NCI-H526 (cell line): ENCODE results near the gene GALNT17.
"Not testable (repeated sequence)": the region's sequence is repeated elsewhere in the genome, so short reads cannot be mapped to it uniquely, and the experiment has no call there.

Experiments
- DNase-seq, 2 experiments: peaks; one replicate each; lab custom pipeline; 2025; lab: John Stamatoyannopoulos, UW

GALNT17 gene

DNA sequence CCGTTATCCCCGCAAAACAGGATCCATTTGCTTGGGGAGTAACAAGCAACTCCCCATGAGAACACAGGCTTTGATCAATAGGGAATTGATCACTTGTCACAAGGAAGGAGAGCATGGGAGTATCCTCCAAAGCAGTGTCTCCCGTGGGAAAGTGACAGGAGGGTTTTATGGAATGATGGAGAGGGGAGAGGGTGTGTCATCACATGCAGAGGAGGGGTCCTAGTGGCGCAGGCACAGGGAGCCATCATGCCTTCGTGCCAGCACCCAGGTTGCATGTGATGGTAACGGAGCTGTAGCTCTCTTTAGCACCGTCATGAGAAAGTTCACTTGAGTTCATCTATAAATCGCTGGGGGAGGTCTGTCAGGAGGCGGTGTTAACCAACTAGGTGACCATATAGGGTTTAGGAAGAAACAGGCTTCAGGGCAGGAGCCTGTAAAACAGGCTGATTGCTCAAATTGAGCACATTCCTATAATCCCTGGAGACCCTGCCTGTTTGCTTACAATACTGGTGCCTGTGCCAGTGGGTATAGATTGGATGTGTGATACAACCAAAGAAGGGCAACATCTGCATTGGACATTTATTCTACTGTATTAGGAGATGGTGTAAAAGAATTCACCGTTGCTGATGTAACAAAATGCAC, 428.5 kb downstream of the GALNT17 start:
- no peak for DNase-seq

DNA sequence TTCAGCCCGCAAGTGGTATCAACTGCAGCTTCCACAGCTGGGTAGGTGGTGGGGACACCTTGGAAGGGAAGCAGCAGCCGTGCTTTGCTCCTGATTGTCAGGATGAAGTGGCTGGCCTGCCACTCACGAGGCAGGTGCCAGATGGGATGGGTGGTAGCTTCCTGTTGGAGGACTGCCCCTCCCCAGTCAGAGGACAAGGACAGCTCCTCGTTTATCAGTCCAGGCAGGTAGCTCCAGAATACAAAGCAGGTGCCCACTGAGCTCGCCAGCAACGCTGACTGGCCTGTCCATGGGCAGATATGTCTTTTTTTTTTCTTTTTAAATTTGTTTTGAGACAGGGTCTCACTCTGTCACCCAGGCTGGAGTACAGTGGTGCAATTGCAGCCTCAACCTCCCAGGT, 431.3 kb downstream of the GALNT17 start:
- no peak for DNase-seq

DNA sequence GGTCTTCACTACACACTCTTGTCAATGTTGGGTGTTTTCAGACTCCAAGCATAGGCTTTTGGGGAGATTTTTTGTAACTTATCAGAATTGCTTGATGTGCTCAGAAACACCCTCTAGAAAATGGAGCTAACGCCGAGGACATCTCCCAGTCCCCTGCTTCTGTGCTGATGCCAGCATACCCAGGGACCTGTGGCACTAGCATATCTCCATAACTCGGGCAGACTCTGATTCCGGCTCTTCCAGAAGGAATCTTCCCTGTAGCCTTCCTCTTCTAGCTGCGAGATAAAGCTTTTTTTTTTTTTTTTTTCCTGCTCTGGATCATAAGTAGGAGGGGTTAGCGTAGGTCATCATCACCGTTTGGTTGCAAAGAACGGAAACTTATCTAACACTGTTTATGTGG, 434.4 kb downstream of the GALNT17 start:
- DNase-seq = no peak

DNA sequence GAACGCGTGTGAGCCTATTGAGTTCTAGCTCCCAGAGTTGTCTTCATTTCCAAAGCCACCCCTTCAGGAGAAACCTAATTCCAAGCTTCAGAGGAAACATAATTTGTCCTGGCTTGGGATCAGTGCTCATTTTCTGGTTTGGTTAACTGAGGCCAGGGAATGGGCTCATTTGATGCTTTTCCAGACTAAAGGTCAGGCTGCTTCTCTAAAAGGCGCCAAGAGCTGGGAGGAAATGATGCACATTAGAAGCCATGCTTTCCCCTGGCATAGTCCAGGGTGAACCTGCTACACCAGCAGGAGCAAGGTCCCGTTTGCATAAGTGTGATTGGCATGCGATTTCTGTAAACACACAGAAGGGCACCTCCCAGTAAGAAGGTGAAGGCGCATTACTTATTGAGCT, 435.0 kb downstream of the GALNT17 start:
- DNase-seq = no peak

DNA sequence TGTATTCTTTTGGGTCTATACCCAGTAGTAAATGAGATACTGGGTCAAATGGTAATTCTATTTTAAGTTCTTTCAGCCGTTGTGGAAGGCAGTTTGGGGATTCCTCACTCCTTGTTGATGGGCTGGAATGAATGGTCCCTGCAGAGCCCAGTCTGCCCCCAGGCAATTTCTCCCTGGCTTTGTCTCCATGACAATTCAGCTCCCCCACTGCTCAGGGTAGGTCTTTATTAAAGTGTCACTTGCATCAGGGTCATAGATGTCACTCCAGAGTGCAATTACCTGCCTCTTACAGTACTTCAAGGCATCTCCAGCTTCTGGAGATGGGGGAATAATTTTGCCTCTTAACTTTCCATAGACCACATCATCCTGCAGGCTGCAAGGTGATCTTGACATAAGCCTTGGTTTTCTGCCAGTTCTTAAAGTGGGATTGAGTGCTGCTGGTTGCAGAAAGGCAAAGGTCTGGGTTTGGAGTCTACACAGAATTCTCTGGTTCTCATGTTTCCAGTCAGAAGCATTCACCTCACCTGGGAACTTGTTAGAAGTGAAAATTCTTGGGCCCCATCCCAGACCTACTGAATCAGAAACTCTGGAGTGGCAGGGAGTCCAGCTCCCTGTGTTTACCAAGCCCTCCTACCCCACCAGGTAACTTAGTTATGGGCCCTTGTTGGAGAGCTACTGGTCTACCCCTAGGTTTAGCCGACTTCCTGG, 442.4 kb downstream of the GALNT17 start:
- no peak for DNase-seq

DNA sequence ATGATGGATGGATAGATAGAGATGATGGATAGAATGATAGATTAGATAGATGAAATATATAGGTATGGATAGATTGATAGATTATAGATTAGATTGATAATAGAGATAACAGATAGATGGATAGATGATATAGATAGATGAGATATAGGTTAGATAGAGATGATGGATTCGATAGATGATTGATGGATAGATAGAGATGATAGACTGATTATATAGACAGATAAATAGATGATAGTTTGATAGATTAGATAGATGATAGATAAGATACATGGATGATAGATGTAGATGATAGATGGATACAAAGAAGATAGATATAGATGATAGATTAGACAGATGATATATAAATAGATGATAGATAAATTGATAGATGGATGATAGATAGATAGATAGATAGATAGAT, 448.1 kb downstream of the GALNT17 start:
- DNase-seq = no peak

DNA sequence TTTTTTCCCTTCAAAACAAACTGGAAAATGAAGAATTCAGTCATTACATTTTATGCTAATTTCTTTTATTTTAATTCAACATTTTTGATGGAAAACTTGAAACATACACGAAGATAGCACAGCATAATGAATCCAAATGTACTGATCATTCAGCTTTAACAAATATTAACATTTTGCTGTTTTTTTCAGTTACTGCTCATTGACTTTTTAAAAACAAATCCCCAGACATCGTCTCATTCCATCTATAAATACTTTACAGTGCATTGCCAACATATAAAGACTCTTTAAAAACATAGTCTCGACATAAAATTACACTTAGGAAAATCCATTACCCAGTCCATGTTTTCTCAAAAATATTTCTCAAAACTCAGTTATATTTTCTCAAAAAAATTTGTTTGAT, 452.3 kb downstream of the GALNT17 start:
- no peak for DNase-seq

DNA sequence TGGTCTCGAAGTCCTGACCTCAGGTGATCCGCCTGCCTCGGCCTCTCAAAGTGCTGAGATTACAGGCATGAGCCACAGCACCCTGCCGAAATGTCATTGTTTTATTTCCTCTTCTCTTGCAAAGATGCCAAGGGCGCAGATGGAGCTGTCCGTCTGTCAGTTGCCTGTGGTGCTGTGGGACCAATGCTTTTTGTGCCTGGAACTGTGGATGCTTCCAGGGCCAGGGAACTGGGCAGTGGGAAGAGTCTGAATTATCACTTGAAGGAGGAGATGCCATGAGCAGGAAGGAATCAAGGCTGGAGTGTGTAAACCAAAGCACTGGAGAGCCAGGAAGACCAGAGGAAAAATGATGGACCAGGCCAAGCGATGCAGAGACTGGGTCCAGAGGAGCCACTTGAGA, 459.9 kb downstream of the GALNT17 start:
- DNase-seq = no peak

DNA sequence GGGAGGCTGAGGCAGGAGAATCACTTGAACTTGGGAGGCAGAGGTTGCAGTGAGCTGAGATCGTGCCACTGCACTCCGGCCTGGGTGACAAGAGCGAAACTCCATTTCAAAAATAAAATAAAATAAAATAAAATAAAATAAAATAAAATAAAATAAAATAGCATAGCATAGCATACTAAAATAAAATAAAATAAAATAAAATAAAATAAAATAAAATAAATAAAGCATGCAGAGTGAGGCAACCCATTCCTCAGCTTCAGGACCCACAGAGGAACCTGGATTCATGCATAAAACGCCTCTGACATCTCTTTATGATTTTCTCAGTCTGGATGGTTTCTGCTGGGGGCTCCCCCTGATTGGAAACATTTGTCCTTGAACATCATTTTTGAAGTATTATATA, 460.4 kb downstream of the GALNT17 start:
- not testable (repeated sequence) for DNase-seq

DNA sequence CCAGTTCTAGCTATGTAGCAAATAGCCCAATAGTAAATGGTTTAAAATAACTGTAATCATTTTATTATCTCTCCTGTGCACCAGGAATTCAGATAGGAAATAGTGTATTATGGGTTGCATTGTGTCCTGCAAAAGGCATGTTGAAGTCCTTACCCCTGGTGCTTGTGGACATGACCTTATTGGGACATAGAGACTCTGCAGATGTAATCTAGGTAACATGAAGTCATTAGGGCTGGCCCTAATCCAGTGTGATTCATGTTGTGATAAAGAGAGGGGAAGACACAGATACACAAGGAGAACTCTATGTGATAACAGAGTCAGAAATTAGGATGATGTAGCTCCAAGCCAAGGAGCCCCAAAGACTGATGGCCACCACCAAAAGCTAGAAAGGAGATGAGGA, 462.8 kb downstream of the GALNT17 start:
- DNase-seq = no peak

DNA sequence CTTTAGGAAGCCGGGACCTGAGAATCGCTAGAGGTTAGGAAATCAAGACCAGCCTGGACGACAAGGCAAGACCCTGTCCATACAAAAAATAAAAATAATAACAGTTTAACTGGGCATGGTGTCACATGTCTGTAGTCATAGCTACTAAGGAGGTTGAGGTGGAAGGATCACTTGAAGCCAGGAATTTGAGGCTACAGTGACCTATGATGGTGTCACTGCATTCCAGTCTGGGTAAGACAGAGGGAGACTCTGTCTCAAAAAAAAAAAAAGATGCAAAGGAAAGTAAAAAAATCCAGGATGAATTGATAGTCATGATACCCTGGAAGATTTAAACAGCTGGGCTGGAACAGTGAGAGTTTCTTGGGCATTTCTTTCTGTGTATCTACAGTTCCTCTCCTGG, 463.2 kb downstream of the GALNT17 start:
- no peak for DNase-seq

DNA sequence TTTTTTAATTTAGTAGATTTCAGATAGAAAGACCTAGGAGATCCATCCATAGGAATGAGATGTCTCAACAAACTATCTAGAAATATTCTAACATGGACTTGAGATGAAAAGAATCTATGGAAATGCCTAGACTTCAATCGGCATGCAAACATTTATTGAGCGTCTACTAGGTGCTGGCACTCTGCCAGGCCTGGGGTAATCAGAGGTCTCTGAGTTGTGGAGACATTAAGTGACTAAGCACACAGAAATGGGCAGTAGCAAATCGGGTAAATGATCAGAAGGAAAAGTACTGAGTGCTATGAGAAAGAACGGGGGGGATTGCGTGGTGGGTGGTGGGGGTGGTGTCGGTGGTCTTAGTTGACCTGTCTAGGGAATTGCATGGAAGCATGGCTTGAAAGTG, 466.6 kb downstream of the GALNT17 start:
- DNase-seq = no peak

DNA sequence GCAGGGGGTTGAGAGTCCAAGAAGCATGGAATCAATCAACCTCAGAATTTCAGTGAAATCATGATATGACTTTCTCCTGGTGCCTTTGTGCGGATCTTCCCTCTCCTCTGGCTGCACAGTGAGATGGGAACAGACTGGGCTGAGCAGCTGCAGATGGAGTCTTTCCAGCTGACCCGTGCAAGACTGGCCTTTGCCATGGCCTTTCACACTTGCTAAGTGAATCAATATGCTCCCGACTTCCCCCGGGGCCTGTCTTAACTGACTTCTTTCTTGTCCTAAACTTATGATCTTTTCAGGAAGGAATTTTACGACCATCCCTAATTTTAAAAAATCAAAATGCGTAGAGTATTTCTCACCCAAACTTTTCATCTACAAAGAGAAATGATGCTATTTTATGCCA, 469.9 kb downstream of the GALNT17 start:
- no peak for DNase-seq

DNA sequence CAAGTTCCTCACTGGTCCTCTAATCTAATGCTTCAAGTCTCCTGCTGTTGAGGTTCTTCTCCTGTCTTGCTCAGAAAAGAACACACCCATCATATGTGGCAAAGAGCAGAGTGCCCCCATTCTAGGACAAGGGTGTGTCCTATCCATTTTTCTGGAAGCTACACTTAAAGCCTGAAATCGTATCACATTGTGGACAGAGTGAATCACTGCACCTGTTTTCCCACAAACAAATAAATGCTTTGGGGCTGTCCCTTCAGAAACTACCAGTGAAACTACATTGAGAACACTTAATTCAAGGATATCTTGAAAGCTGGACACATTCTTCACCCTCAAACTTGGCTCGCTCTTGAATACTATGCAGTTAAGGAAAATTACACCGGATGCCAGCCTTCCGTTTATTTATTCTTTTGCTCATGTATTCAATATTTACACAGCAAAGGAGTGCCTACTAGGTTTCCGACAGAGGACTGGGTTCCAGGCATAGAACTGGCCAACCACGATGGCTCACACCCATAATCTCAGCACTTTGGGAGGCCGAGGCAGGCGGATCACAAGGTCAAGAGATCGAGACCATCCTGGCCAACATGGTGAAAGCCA, 473.0 kb downstream of the GALNT17 start:
- no peak for DNase-seq

DNA sequence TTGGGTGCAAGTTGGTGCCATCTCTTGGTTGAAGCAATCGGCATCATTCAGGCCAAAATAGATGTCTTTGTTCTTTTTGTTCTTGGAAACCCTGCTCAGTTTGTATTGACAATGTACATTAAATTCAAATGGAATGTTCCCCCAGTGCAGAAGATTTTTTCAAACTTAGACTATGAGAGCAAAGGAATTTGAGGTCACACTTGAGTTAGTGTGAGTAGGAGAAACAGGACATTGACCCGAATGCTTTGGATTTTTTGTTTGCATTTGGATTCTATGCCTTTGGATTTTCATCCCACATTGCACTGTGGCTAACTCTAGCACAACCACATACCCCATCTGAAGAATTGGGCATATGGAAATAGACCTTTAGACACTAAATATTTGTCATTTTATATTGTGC, 480.0 kb downstream of the GALNT17 start:
- DNase-seq = no peak

DNA sequence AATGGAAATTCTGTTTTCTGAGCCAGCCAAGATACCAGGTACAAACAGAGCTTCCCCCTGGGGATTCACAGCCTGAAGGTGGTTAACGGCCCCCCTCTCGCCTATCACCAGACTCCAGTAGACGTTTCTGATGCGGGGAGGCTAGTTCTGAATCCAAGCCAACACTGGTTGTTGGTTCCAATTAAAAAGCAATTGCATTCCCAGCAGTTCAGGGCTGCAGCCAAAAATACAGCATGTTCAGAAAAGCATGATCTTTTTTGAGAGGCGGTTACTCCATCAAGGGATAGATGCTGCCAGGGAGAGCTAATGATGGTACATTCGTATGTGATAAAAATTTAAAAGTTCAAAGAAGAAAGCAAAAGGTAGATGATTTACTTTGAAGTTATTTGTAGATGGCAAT, 481.0 kb downstream of the GALNT17 start:
- no peak for DNase-seq

DNA sequence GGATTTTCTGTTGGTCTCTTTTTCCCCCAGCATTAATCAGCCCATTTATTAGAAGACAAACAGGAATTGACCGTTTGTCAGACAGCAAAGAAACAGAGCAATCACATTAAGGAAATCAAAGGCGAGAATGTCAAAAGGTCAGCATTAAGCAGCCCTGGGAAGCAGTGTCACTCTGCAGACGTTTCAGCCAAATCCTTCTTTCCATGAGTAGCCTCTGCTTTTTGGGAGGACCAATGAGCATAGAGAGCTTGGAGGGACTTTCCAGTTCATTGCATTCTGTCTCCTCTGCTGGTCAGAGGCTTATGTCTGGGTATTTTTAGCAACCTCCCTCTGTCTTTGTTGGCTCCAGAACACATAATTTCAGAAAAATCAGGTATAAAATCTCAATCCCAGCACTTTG, 481.4 kb downstream of the GALNT17 start:
- DNase-seq = no peak

DNA sequence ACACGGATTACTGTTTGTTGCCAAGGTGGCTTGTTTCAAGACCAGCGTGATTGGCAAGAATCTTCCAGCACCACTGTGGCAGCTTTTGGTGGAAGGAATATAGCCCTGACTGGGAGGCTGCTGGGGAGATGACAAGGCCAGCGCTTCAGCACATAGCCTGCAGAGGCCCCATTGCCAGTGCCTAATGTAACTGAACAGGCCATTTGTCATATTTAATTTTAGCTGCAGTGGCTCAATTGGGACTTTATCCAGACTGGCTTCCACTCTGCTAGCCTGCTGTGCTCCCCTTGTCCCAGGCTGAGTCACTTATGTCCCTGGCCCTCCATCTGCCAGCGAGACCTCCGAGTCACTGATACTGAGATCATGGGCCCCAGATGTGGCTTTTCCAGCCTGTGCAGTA, 483.1 kb downstream of the GALNT17 start:
- no peak for DNase-seq

DNA sequence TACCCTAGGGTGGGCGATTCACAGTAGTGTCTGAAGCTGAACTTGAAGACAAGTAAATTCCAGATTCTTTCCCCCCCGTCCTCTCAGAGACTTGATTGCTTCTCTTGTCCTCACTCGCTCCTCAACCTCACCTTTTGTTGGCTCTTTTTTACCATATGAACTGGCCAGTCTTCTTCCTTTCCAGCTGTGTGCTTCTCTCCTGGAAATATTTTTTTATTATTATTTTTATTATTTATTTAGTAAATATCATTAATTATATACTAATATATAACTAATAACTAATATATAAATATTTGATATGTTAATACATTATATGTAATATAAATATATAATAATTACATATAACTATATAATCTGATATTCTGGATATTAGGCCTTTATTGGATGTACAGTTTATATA, 484.3 kb downstream of the GALNT17 start:
- no peak for DNase-seq

DNA sequence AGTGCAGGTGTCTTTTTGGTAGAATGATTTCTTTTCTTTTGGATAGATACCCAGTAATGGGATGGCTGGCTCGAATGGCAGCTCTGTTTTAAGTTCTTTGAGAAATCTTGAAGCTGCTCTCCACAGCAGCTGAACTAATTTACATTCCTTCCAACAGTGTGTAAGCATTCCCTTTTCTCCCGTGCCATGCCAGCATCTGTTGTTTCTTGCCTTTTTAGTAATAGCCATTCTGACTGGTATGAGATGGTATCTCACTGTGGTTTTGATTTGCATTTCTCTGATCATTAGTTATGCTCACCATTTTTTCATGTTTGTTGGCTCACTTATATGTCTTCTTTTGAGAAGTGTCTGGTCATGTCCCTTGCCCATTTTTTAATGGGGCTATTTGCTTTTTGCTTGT, 486.3 kb downstream of the GALNT17 start:
- no peak for DNase-seq

DNA sequence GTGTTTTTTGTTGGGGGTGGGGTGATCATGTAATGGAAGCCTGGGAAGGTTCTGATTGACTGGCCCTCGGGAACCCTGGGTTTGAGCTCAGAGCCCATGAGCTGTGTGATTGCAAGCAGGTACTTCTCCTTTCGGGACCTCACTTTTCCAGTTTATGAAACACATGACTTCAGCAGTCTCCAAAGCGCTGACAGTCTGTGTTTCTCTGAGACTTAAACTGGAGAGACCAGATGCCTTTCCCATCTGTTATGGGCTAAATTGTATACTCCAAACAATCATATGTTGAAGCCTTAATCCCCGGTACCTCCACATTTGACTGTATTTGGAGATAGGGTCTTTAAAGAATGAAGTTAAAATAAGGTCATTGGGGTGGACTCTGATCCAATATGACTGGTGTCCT, 493.6 kb downstream of the GALNT17 start:
- no peak for DNase-seq

DNA sequence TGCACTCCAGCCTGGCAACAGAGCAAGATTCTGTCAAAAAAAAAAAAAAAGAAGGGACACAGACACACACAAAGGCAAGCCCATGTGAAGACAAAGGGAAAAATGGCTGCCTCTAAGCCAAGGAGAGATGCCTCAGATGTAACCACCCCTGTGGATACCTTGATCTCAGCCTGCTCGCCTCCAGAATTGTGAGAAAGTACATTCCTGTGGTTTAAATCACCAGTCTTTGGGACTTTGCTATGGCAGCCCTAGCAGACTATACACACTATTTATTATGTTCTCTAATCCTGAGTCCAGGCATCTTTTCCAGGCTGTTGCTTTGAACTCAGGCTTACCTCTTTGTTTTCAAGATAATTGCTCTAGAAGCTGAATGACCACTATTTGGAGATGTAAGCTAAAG, 494.3 kb downstream of the GALNT17 start:
- DNase-seq = no peak

DNA sequence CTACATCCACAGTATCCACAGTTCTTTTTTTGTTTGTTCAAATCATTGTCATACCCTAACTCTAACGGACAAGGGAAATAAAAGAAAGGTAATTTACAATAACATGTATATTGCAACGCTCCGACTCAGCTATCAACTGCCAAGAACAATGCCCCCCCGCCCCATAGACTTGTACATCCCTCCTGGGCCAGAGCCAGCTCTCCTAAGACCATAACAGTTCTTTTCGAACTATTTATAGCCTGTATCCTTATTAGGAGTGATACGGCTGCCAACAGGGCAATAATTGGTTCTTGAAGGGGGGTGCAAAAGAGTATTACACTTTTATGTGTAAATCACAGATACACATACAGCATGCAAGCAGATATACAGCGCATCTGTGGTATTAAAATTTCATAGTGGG, 495.7 kb downstream of the GALNT17 start:
- no peak for DNase-seq

DNA sequence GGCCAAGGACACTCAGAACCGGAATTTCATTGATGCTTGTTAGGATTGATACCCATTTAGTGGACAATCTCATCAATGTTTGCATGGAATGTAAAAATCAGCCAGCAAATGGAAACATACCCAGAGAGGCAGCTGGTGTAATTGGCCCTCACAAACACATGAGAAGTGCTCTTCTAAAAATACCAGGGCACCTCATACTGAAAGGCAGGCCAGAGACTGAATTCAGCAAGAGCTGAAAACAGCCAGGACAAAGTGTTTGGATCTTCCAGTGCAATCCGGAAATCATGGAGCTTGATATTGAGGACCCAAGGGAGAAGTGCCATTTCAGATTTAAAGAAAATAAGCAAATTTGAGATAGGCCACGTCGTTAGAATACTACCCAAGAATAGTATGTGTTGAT, 498.6 kb downstream of the GALNT17 start:
- DNase-seq = no peak
